Measurements from ENCODE around the gene SRRM5.
"Not testable (repeated sequence)": the region's sequence is repeated elsewhere in the genome, so short reads cannot be mapped to it uniquely, and the experiment has no call there.

Gene SRRM5

DNA sequence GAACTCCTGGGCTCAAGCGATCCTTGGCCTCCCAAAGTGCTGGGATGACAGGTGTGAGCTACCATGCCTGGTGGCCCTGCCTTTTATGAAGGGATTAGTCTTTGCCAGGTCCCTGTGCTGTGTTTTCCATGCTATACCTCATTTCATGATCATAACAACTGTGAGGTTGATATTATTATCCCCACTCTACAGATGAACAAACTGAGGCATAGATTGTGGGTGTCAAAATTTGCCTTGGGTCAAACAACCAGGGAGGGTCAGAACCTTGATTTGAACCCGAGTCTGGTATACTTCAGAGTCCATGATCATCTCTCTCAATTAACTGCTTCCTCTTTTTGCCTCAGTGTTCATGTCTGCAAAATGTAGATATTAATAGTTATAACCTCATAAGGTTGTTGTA lies 29.4 kb upstream of the SRRM5 start:
- Mint-ChIP-seq H3K27ac (no peak overlapping the region), H3K36me3 (no peaks in the 10 kb centered on the region), H3K27me3 (no peaks in the 10 kb centered on the region), H3K9me3 (no peaks in the 10 kb centered on the region), H3K4me3 (no peak overlapping the region), H3K4me1 (peaks cover 9% of the 10 kb centered on the region)

DNA sequence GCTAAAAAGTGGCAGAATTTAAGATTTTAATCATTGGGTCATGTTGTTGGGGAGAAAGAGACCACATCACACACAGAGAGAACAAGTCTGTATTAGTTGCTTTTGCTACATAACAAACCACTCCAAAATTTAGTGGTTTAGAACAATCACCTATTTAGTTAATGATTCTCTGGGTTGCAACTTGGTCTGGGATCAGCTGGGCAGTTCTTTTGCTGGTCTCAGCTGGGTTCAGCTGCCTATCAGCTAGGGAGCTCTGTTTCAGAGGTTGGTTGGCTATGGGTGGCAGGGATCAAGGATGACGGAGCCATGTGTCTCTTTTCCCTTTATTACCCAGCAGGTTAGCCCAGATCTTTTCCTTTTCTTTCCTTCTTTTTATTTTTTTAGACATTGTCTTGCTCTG lies 27.4 kb upstream of the SRRM5 start:
- H3K27me3 Mint-ChIP-seq = no peaks in the 10 kb centered on the region
- H3K27ac Mint-ChIP-seq = no peak overlapping the region
- peaks cover 2% of the 10 kb centered on the region for H3K36me3 Mint-ChIP-seq
- H3K4me1 Mint-ChIP-seq = peaks cover 10% of the 10 kb centered on the region
- no peaks in the 10 kb centered on the region for H3K9me3 Mint-ChIP-seq
- no peak overlapping the region for H3K4me3 Mint-ChIP-seq

DNA sequence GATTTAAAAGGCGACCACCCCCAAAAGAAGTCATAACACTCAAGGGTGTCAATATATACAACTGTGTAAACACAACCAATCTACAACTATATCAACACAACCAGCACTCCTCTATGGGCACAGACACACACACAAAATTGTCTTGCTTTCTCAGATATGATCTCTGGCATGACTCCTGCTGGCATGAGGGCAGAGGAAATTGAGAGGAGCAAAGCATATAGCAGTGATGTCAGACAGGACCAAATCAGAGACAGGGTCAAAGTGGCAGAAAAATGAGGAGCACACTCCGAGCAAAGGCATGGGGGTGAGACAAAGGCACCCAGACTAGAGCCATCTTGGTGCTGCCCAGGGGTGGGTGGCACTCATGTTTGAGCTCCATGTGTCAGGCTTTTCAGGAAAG lies 25.5 kb upstream of the SRRM5 start:
- H3K36me3 Mint-ChIP-seq = peaks cover 9% of the 10 kb centered on the region
- no peak overlapping the region for H3K27ac Mint-ChIP-seq
- H3K27me3 Mint-ChIP-seq = no peaks in the 10 kb centered on the region
- no peak overlapping the region for H3K4me3 Mint-ChIP-seq
- no peaks in the 10 kb centered on the region for H3K9me3 Mint-ChIP-seq
- H3K4me1 Mint-ChIP-seq = peaks cover 13% of the 10 kb centered on the region

DNA sequence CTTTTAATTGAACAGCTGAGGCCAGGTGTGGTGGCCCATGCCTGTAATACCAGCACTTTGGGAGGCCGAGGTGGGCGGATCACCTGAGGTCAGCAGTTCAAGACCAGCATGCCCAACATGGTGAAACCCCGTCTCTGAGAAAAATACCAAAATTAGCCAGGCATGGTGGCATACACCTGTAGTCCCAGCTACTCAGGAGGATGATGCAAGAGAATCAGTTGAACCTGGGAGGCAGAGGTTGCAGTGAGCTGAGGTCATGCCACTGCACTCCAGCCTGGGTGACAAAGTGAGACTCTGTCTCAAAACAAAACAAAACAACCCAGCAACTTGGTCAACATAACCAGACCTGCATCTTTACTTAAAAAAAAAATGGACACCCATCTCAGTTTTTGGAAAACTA lies 24.9 kb upstream of the SRRM5 start:
- H3K4me3 Mint-ChIP-seq, H3K9me3 Mint-ChIP-seq, H3K27ac Mint-ChIP-seq, H3K27me3 Mint-ChIP-seq, H3K36me3 Mint-ChIP-seq: not testable (repeated sequence)
- H3K4me1 Mint-ChIP-seq = peaks cover 13% of the 10 kb centered on the region

DNA sequence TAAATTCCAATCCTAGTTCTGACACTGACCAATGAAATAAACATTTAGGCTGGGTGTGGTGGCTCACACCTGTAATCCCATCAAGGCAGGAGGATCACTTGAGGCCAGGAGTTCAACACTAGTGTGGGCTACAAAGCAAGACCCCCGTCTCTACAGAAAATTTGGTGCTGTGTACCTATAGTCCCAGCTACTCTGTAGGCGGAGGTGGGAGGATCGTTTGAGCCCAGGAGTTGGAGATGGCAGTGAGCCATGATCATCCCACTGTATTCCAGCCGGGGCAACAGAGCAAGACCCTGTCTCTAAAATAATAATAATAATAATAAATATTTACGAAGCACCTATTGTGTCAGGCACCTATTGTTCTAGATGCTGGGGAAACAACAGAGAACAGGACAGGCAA lies 22.6 kb upstream of the SRRM5 start:
- no peak overlapping the region for H3K4me3 Mint-ChIP-seq
- H3K9me3 Mint-ChIP-seq = no peaks in the 10 kb centered on the region
- peaks cover 22% of the 10 kb centered on the region for H3K4me1 Mint-ChIP-seq
- H3K27ac Mint-ChIP-seq = peak overlapping the region; percentile 86
- peaks cover 17% of the 10 kb centered on the region for H3K36me3 Mint-ChIP-seq
- no peaks in the 10 kb centered on the region for H3K27me3 Mint-ChIP-seq

DNA sequence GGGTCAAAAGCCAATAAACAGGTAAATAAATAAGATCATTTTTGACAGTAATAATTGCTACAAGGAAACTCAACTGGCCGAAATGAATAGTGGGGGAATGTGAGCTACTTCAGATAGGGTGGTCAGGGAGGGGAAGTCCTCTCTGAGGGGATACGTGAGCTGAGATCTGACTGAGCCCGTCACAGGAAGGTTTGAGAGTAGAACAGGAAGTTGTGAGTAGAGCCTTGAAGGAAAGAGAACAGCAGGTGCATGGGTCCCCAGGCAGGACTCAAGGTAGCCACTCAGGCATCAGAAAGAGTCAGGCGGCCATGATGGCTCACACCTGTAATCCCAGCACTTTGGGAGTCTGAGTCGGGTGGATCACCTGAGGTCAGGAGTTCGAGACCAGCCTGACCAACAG lies 22.2 kb upstream of the SRRM5 start:
- Mint-ChIP-seq H3K27me3 (no peaks in the 10 kb centered on the region), H3K4me1 (peaks cover 22% of the 10 kb centered on the region), H3K36me3 (peaks cover 17% of the 10 kb centered on the region), H3K27ac (peak overlapping the region; percentile 86), H3K4me3 (no peak overlapping the region), H3K9me3 (no peaks in the 10 kb centered on the region)

DNA sequence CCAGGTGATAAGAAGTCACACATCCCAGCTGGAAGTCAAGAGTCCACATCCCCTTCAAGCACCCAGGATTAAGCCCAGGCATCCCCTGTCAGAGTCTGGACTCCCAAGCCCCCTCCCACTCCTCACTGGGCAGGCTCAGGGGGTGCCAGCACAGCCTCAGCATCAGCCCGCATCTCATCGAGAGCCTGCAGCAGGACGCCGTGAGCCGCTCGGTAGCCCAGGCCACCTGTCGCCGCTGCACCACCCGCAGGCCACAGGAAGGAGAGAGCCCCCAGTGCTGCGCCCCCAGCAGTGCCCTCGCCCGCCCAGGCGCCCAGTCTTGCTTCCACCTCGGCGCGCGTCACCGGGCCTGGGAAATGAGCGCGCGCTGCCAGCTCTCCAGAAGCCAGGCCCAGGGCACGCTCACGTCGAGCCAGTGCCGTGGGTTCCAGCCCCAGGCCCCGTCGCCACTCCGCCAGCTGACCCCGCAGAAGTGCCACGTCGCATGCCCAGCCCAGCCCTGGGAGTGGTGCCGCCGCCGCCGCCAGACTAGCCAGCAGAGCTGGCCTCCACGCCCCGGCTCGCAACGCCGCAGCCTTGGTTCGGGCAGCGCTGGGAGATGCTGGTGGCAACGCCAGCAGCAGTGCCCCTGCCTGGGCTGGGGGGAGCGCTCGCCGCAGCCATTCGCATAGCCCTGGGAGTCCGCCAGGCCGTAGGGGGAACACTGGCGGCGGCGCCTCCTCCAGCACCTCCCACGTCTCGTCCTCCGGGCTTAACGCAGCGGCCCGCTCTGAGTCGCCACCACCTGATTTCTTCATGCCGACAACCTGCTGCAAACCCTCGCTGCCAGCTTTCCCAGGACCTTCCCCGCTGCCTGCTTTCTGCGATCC lies 19.8 kb upstream of the SRRM5 start:
- peaks cover 33% of the 10 kb centered on the region for H3K4me1 Mint-ChIP-seq
- peak overlapping the region; percentile 35 for H3K27ac Mint-ChIP-seq
- H3K36me3 Mint-ChIP-seq = peaks cover 17% of the 10 kb centered on the region
- H3K9me3 Mint-ChIP-seq = no peaks in the 10 kb centered on the region
- no peaks in the 10 kb centered on the region for H3K27me3 Mint-ChIP-seq
- H3K4me3 Mint-ChIP-seq = no peak overlapping the region

DNA sequence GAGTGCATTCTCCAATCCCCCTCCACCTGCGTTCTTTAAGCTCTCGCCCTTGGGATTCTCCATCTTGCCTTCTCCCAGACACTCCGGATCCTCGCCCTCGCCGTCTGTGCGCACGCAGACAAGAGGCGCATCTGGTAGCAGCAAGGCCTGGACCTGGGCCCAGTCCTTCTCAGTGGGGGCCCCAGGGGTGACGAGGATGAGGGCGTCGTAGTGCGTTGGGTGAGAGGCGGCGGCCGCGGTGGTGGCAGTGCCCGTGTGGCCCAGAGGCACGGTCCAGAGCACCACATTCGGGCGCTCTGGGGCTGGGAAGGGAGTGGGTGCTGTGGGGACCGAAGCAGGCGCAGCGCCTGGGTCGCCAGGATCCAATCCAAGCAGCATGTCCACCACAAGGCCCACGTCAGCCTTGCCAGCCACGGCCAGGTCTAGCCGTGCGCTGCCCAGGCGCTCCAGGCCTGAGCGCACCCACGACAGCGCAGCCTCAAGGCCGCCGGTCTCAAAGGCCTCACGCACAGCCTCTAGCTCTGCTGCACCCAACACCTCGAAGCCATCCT lies 19.0 kb upstream of the SRRM5 start:
- Mint-ChIP-seq H3K27ac (peak overlapping the region; percentile 68), H3K4me3 (peak overlapping the region; percentile 65), H3K27me3 (no peaks in the 10 kb centered on the region), H3K9me3 (no peaks in the 10 kb centered on the region), H3K36me3 (peaks cover 17% of the 10 kb centered on the region), H3K4me1 (peaks cover 41% of the 10 kb centered on the region)

DNA sequence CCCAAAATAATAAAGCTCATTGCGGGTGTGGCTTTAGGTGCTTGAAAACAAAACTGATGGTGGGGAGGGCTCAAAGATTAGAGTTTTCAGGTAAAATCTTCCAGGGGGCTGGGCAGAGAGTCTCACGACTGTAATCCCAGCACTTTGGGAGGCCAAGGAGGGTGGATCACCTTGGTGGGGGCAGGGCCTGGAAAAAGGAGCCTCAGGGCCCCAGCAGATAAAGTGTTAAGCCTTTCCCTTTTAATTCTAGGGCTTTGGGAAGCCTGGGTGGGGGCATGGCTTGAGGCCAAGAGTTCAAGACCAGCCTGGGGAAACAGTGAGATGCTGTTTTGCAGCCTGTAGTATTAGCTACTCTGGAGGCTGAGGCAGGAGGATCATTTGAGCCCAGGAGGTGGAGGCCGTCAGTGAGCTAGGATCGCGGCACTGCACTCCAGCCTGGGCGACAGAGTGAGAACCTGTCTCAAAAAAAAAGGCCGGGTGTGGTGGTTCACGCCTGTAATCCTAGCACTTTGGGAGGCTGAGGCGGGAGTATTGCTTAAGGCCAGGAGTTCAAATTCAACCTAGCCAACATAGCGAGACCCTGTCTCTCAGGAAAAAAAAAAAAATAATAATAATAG lies 17.7 kb upstream of the SRRM5 start:
- H3K4me1 Mint-ChIP-seq = peaks cover 49% of the 10 kb centered on the region
- H3K27me3 Mint-ChIP-seq = no peaks in the 10 kb centered on the region
- peak overlapping the region; percentile 99 for H3K4me3 Mint-ChIP-seq
- peak overlapping the region; percentile 52 for H3K27ac Mint-ChIP-seq
- H3K9me3 Mint-ChIP-seq = no peaks in the 10 kb centered on the region
- peaks cover 16% of the 10 kb centered on the region for H3K36me3 Mint-ChIP-seq

DNA sequence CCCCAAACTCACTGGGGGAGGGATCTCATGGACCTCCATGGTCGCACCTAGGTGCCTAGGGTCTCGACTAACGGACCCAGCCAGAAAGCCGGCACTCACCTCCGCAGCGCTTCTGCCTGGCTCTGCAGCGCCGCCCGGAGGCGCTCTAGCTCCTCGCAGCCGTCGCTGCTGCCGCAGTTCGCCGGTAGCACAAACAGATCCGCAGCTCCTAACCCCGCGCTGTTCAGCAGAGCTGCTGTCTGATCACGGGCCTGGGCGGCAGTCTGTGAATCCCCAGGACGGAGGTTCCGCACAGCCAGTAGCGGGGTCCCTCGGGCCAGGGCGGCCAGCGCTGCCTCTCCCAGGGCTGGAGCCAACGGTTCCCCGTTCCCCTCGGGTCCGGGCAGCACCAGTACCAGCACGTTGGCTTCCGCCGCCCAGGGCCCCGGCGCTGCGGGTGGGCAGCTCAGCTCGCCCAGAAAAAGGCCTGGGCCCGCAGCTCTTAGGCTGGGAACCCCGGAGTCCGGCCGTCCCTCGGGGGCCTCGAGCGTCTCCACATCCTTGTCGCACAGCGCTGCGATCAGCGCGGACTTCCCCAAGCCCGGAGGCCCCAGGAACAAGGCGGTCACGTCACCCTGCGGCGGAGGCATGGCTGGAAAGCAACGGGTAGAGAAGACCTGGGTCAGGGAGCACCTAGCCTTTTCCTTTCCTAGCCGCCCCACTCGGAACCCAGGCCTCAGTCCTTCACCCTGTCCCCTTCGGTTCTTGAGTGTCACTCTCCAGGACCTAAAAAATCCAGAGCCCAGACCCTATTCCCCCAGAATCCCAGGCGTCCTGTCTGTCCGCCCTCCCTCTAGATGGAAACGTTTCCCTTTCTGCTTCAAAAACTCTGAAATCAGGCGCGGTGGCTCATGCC lies 16.9 kb upstream of the SRRM5 start:
- peaks cover 16% of the 10 kb centered on the region for H3K36me3 Mint-ChIP-seq

DNA sequence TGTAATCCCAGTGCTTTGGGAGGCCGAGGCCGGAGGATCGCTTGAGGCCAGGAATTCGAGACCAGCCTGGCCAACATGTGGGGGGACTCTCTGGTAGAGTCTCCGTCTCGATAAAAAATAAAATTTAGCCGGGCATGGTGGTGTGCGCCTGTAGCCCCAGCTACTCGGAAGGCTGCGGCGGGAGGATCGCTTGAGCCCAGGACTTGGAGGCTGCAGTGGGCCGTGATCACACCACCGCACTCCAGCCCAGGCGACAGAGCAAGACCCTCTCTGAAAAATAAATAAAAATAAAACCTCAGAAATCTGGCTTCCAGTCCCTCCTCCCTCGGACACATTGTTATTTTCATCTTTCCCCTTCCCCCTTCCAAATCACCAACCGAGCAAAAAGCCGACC lies 16.3 kb upstream of the SRRM5 start:
- peaks cover 39% of the 10 kb centered on the region for H3K4me1 Mint-ChIP-seq
- peak overlapping the region; percentile 99 for H3K4me3 Mint-ChIP-seq
- no peaks in the 10 kb centered on the region for H3K27me3 Mint-ChIP-seq
- H3K36me3 Mint-ChIP-seq = peaks cover 12% of the 10 kb centered on the region
- H3K9me3 Mint-ChIP-seq = no peaks in the 10 kb centered on the region
- peak overlapping the region; percentile 99 for H3K27ac Mint-ChIP-seq

More for the DNA sequence above, 16.9 kb upstream of the SRRM5 start:
- peak overlapping the region; percentile 99 for H3K27ac Mint-ChIP-seq
- no peaks in the 10 kb centered on the region for H3K9me3 Mint-ChIP-seq
- H3K27me3 Mint-ChIP-seq = no peaks in the 10 kb centered on the region
- H3K4me1 Mint-ChIP-seq = peaks cover 43% of the 10 kb centered on the region
- H3K4me3 Mint-ChIP-seq = peak overlapping the region; percentile 99

DNA sequence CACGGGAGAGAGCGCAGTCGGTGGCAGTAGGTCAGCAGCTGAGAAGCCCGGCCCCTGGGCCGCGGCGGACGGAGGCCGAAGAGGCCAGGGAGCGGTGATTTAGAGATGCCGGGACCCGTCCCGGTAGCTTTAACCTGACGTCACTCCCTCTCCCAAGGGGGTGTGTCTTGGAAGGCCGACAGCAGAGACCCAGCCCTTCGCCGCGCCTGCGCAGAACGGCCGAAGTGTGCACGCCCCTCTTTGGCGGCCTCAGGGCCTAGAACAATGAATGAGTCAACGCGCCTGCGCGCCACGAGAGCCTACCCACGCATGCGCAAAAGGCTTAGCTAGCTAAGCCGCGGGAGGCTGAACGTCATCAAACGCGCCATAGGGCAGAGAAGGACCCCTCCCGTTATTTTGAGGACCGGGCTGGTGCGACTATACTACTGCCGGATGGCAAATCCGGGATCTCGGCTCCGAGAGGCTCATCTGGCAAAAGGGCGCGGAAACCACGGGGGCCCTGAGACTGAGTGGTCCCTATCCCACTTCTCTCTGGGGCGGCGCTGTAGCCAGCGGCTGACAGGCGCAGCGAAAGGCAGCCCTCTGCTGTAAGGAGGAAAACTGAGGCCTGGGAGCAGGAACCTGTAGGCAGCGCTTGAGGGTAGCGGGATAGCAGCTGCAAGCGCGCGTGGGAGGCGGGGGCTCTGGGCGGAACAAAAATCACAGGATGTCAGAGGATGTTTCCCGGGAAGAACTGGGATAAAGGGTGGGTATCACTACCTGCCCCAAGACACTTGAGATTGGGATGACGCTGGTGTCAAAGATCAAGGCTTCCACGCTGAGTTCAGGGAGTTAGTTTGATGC lies 15.7 kb upstream of the SRRM5 start, which contains the start of the genes IRGQ and ZNF576:
Gene IRGQ (minus strand): TSS at position 136 of the 843 bp plus-strand sequence. CDS start 796 bp downstream, outside the sequence.
Gene ZNF576 (plus strand): TSS at position 597 of the 843 bp plus-strand sequence. CDS start 514 bp downstream, outside the sequence.
- H3K27me3 Mint-ChIP-seq = no peaks in the 10 kb centered on the region
- peaks cover 36% of the 10 kb centered on the region for H3K4me1 Mint-ChIP-seq
- H3K36me3 Mint-ChIP-seq = peaks cover 8% of the 10 kb centered on the region
- peak within 1 kb of the TSS; percentile 99 for H3K27ac Mint-ChIP-seq
- peak within 1 kb of the TSS; percentile 99 for H3K4me3 Mint-ChIP-seq
- H3K9me3 Mint-ChIP-seq = no peaks in the 10 kb centered on the region

DNA sequence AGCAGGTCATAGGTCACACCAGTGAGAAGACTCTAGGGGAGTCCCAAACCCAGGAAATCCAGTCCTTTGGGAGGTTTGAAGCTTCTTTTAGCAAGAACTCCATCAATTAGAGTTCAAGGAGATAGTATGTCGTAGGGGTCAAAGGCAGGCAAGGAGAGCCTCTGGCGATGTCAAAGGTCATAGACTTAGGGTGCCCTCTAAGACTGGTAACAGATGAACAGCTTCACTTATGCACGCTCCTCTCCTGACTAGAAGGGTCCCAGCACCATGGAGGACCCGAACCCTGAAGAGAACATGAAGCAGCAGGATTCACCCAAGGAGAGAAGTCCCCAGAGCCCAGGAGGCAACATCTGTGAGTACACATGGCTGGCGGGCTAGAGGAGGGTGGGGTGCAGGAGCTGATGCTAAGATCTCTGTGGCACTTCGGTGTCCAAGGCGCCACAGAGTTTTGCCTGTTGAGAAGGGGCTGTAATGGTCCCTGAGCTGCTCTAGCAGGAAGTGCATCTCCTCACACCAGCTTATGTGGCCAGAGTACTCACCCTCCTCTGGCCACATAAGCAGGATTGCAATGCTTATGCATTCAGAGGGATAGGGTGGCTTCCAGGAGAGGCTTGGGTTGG lies 14.9 kb upstream of the SRRM5 start:
- H3K27me3 Mint-ChIP-seq = no peaks in the 10 kb centered on the region
- H3K9me3 Mint-ChIP-seq = no peaks in the 10 kb centered on the region
- H3K4me3 Mint-ChIP-seq = peak overlapping the region; percentile 99
- peaks cover 36% of the 10 kb centered on the region for H3K4me1 Mint-ChIP-seq
- H3K36me3 Mint-ChIP-seq = peaks cover 8% of the 10 kb centered on the region
- peak overlapping the region; percentile 99 for H3K27ac Mint-ChIP-seq

DNA sequence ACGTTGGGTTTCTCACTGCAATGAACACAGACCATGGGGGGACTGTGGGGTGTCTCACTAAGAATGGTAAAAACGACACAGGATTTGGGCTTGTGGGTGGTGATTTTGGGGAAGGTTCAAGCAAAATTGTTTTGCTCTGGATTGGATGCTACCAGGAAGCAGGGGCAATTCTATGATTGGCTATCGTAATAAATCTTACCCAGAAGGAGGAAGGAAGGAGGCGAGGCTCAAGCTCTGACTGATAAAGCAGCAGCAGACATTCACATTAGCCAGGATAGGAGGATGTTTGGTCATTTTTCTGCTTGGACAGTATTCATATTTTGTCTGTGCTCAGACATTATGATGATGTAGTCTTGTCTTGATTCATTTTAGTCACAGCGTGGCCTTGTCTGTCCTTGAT lies 14.0 kb upstream of the SRRM5 start:
- Mint-ChIP-seq H3K4me1 (peaks cover 36% of the 10 kb centered on the region), H3K27me3 (no peaks in the 10 kb centered on the region), H3K36me3 (peaks cover 6% of the 10 kb centered on the region), H3K4me3 (peak overlapping the region; percentile 99), H3K27ac (peak overlapping the region; percentile 99), H3K9me3 (no peaks in the 10 kb centered on the region)
